ENCODE measurements around the gene COTL1. TPM values are rescaled to one million over a fixed set of nuclear protein-coding genes. Genes with fewer than 3 reads are reported as not detected.

COTL1 gene
- total and polyA plus RNA-seq, 2 of the 13 experiments (the other 11 are each of a cell fraction or from before 2014, with no cell fraction given): 8.7 to 16.9 TPM

DNA sequence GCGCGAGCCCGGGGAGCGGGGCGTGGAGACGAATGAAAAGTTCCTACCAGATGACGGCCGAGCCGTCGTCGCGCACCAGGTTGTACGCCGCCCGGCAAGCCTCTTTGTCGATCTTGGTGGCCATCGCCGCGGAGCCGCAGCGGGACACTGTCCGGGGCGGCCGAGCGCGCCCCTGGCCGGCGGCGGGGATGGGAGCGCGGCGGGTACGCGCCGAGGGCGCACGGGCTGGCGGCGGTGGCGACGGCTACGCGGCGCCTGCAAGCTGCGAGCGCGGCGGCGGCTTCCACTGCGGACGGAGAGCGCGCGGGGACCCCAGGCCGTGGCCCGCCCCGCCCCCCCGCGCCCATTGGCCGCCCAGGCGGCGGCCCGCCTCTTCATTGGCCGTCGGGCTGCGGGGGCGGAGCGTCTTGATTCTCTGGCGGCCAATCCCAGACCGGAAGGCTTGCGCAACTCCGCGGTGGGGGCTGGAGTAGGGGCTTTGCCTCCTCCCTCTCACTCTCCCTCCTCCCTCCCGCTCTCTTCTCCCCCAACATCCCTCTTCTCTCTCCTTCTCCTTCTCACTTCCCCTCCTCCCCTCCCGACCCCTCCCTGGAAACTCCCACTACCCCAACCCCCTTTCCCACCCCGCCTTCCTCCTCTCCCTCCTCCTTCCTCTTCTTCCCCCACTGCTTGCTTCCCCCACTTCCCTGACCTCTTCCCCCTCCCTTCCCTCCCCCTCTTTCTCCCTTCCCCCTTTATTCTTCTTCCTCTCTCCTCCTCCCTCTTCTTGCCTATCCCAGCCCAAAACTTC, at the start of gene COTL1 (continued):
- TF ChIP-seq ZNF281 (CRISPR knock-in tag; IDR thresholded peaks at IDR 0.05; ENCODE audit: borderline replicate concordance): peak; percentile 55; the same call in 1 of the 2 replicates
- TF ChIP-seq LCORL (IDR thresholded peaks at IDR 0.05): no peak
- TF ChIP-seq LCORL (CRISPR knock-in tag; IDR thresholded peaks at IDR 0.05): no peak; the same call in 1 of the 2 replicates
- TF ChIP-seq, protein P1, sequence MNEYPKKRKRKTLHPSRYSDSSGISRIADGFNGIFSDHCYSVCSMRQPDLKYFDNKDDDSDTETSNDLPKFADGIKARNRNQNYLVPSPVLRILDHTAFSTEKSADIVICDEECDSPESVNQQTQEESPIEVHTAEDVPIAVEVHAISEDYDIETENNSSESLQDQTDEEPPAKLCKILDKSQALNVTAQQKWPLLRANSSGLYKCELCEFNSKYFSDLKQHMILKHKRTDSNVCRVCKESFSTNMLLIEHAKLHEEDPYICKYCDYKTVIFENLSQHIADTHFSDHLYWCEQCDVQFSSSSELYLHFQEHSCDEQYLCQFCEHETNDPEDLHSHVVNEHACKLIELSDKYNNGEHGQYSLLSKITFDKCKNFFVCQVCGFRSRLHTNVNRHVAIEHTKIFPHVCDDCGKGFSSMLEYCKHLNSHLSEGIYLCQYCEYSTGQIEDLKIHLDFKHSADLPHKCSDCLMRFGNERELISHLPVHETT (CRISPR knock-in tag; conservative IDR thresholded peaks at IDR 0.05): no peak
- TF ChIP-seq SP5 (CRISPR knock-in tag; IDR thresholded peaks at IDR 0.05; ENCODE audit: borderline replicate concordance, low read depth): peak; percentile 56; the same call in 1 of the 2 replicates
- 0 out of 2 replicates have a peak, but pooled peaks have one; percentile 50 for TF ChIP-seq ZNF143 (CRISPR knock-in tag; IDR thresholded peaks at IDR 0.05)
- peak; percentile 46; the same call in 1 of the 2 replicates for TF ChIP-seq MYC (CRISPR knock-in tag; IDR thresholded peaks at IDR 0.05; ENCODE audit: borderline replicate concordance)
- 0 out of 2 replicates have a peak, but pooled peaks have one; percentile 24 for TF ChIP-seq KAT8 (CRISPR knock-in tag; IDR thresholded peaks at IDR 0.05)
- no peak for TF ChIP-seq NRL (CRISPR knock-in tag; IDR thresholded peaks at IDR 0.05; ENCODE audit: borderline replicate concordance)
- TF ChIP-seq MAZ (IDR thresholded peaks at IDR 0.05; ENCODE audit: borderline replicate concordance, low read depth, low read length): peak; percentile 100
- peak; percentile 93 for TF ChIP-seq MAZ (CRISPR knock-in tag; IDR thresholded peaks at IDR 0.05; ENCODE audit: low read depth)
- TF ChIP-seq PHF21A (CRISPR knock-in tag; IDR thresholded peaks at IDR 0.05): no peak
- TF ChIP-seq CHD4 (IDR thresholded peaks at IDR 0.05; ENCODE audit: borderline replicate concordance, low read length): no peak
- no peak; the same call in 1 of the 2 replicates for TF ChIP-seq ZMAT3 (CRISPR knock-in tag; conservative IDR thresholded peaks at IDR 0.05)
- no peak for TF ChIP-seq AKAP8 (CRISPR knock-in tag; IDR thresholded peaks at IDR 0.05)
- TF ChIP-seq ZNF136 (CRISPR knock-in tag; IDR thresholded peaks at IDR 0.05; ENCODE audit: low read depth): no peak
- no peak for TF ChIP-seq JARID2 (CRISPR knock-in tag; IDR thresholded peaks at IDR 0.05; ENCODE audit: insufficient replicate concordance)
- peak; percentile 23; the same call in 1 of the 2 replicates for TF ChIP-seq ETV6 (CRISPR knock-in tag; conservative IDR thresholded peaks at IDR 0.05)
- TF ChIP-seq ZNF839 (CRISPR knock-in tag; IDR thresholded peaks at IDR 0.05; ENCODE audit: borderline replicate concordance): no peak
- TF ChIP-seq PBX3 (CRISPR knock-in tag; IDR thresholded peaks at IDR 0.05; ENCODE audit: borderline replicate concordance): 0 out of 2 replicates have a peak, but pooled peaks have one; percentile 25
- peak; percentile 75; the same call in 1 of the 2 replicates for TF ChIP-seq ZNF773 (CRISPR knock-in tag; IDR thresholded peaks at IDR 0.05; ENCODE audit: borderline replicate concordance)
- TF ChIP-seq ZBTB25 (CRISPR knock-in tag; IDR thresholded peaks at IDR 0.05): peak; percentile 40; the same call in 1 of the 2 replicates
- no peak for TF ChIP-seq SCMH1 (CRISPR knock-in tag; IDR thresholded peaks at IDR 0.05; ENCODE audit: borderline replicate concordance)
- peak; percentile 100 for TF ChIP-seq ZNF263 (CRISPR knock-in tag; IDR thresholded peaks at IDR 0.05)
